Measurements from ENCODE around the gene DEAF1. TPM values are rescaled to one million over a fixed set of nuclear protein-coding genes. Genes with fewer than 3 reads are reported as not detected.
A peak's percentile ranks its signal among the peaks of the same experiment; 100 is the strongest.

DEAF1 gene
- total and polyA plus RNA-seq, 2 of the 13 experiments (the other 11 are each of a cell fraction or from before 2014, with no cell fraction given): 22.3 to 29.6 TPM

DNA sequence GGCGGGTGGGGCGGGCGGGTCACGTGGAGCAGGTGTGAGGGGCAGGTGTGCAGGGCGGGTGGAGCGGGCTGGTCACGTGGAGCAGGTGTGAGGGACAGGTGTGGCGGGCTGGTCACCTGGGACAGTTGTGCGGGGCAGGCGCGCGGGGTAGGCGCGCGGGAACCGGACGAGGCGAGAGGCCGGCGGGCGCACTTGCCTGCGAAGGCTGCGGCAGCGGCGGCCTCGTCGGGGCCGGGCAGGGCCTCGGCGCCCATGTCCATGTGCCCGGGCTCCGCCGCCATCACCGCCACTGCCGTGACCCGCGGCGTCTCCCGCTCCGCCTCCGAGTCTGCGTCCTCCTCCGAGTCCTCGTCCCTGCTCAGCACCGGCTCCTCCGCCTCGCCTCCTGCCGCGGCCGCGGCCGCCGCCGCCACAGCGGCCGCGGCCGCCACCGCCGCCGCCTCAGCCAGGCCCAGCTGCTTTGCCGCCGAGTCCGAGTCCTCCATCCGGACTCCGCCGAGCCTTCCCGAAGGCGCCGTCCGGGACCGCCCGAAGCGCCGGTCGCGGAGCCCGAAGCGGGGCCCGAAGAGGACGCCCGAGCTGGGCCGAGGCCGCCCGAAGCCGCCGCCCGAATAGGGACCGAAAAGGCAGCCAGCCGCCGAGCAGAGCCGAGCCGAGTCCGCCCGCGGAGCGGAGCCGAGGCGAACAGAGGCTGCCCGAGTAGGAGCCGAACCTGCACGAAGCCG, at the start of gene DEAF1 (continued):
- TF ChIP-seq, protein P1, sequence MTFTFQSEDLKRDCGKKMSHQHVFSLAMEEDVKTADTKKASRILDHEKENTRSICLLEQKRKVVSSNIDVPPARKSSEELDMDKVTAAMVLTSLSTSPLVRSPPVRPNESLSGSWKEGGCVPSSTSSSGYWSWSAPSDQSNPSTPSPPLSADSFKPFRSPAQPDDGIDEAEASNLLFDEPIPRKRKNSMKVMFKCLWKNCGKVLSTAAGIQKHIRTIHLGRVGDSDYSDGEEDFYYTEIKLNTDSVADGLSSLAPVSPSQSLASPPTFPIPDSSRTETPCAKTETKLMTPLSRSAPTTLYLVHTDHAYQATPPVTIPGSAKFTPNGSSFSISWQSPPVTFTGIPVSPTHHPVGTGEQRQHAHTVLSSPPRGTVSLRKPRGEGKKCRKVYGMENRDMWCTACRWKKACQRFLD (CRISPR knock-in tag; IDR thresholded peaks at IDR 0.05; ENCODE audit: borderline replicate concordance): no peak
- TF ChIP-seq MEF2D (CRISPR knock-in tag; IDR thresholded peaks at IDR 0.05): no peak
- no peak; the same call in 1 of the 2 replicates for TF ChIP-seq REL (CRISPR knock-in tag; conservative IDR thresholded peaks at IDR 0.05)
- TF ChIP-seq ZNF12 (CRISPR knock-in tag; IDR thresholded peaks at IDR 0.05): no peak
- TF ChIP-seq ZNF329 (CRISPR knock-in tag; IDR thresholded peaks at IDR 0.05; ENCODE audit: low read depth): no peak
- no peak for TF ChIP-seq ERF (CRISPR knock-in tag; IDR thresholded peaks at IDR 0.05)
- TF ChIP-seq ZNF75D (CRISPR knock-in tag; IDR thresholded peaks at IDR 0.05; ENCODE audit: borderline replicate concordance): no peak
- no peak for TF ChIP-seq RFX1 (IDR thresholded peaks at IDR 0.05)
- no peak for TF ChIP-seq ZNF720 (CRISPR knock-in tag; IDR thresholded peaks at IDR 0.05)
- TF ChIP-seq FOXM1 (CRISPR knock-in tag; IDR thresholded peaks at IDR 0.05): 0 out of 2 replicates have a peak, but pooled peaks have one; percentile 11
- TF ChIP-seq, protein P2, sequence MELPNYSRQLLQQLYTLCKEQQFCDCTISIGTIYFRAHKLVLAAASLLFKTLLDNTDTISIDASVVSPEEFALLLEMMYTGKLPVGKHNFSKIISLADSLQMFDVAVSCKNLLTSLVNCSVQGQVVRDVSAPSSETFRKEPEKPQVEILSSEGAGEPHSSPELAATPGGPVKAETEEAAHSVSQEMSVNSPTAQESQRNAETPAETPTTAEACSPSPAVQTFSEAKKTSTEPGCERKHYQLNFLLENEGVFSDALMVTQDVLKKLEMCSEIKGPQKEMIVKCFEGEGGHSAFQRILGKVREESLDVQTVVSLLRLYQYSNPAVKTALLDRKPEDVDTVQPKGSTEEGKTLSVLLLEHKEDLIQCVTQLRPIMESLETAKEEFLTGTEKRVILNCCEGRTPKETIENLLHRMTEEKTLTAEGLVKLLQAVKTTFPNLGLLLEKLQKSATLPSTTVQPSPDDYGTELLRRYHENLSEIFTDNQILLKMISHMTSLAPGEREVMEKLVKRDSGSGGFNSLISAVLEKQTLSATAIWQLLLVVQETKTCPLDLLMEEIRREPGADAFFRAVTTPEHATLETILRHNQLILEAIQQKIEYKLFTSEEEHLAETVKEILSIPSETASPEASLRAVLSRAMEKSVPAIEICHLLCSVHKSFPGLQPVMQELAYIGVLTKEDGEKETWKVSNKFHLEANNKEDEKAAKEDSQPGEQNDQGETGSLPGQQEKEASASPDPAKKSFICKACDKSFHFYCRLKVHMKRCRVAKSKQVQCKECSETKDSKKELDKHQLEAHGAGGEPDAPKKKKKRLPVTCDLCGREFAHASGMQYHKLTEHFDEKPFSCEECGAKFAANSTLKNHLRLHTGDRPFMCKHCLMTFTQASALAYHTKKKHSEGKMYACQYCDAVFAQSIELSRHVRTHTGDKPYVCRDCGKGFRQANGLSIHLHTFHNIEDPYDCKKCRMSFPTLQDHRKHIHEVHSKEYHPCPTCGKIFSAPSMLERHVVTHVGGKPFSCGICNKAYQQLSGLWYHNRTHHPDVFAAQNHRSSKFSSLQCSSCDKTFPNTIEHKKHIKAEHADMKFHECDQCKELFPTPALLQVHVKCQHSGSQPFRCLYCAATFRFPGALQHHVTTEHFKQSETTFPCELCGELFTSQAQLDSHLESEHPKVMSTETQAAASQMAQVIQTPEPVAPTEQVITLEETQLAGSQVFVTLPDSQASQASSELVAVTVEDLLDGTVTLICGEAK (IDR thresholded peaks at IDR 0.05): no peak
- TF ChIP-seq, protein P2 (CRISPR knock-in tag; IDR thresholded peaks at IDR 0.05): peak; percentile 39; the same call in 1 of the 2 replicates
- TF ChIP-seq JUND (CRISPR knock-in tag; IDR thresholded peaks at IDR 0.05): no peak
- no peak for TF ChIP-seq ZNF451 (CRISPR knock-in tag; IDR thresholded peaks at IDR 0.05)
- TF ChIP-seq ZNF7 (CRISPR knock-in tag; IDR thresholded peaks at IDR 0.05): no peak
- TF ChIP-seq GATAD2A (CRISPR knock-in tag; IDR thresholded peaks at IDR 0.05): no peak
- no peak for TF ChIP-seq ZNF44 (CRISPR knock-in tag; IDR thresholded peaks at IDR 0.05)
- no peak for TF ChIP-seq ZNF878 (CRISPR knock-in tag; IDR thresholded peaks at IDR 0.05)
- TF ChIP-seq ZNF20 (CRISPR knock-in tag; IDR thresholded peaks at IDR 0.05): no peak
- TF ChIP-seq FOXO1 (CRISPR knock-in tag; IDR thresholded peaks at IDR 0.05): no peak
- TF ChIP-seq SOX6 (IDR thresholded peaks at IDR 0.05): no peak
- no peak for TF ChIP-seq SOX6 (CRISPR knock-in tag; IDR thresholded peaks at IDR 0.05)
- TF ChIP-seq ZFP41 (CRISPR knock-in tag; IDR thresholded peaks at IDR 0.05; ENCODE audit: borderline replicate concordance): no peak
- TF ChIP-seq NFKBIZ (CRISPR knock-in tag; IDR thresholded peaks at IDR 0.05): no peak
